ENCODE measurements around the gene CERS6. TPM values are rescaled to one million over a fixed set of nuclear protein-coding genes. Genes with fewer than 3 reads are reported as not detected.
A peak's percentile ranks its signal among the peaks of the same experiment; 100 is the strongest.
"Not testable (repeated sequence)": the region's sequence is repeated elsewhere in the genome, so short reads cannot be mapped to it uniquely, and the experiment has no call there.

Gene CERS6
- total RNA-seq, 1 donor: 23.9 TPM

DNA sequence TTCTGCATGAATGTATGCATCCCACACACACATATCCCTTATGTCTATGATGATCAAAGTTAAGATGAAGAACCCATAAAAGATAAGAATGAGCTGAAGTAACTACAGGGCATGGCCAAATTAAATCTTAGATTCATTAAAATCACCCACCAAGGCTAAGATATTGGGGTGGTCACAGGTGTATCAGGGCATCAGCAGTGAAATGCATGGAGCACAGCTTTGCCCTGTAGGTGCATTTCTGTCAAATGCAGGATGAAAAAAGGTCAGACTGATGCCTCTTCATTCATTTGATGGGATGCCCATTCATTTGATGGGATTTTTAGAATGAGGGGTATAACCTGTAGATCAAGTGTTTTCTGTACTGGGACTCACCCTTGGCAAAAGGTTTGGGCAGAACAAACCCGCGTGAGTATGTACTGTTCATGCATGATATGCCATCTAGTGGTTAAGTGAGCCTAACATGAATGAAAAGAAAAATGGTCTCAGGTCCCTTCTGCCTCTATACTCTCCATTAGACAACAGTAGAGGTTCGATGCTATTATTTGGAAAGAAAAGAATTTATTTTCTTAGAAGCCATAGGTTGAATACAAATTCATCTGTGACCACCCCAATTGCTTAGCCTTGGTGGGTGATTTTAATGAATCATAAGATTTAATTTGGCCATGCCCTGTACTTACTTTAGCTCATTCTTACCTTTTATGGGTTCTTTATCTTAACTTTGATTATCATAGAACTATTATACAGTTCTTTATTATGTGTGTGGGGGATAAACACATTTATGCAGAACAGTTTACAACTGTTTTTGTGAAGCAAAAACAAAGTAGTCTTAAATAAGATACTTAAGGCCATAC, 303.1 kb downstream of the CERS6 start:
- Histone ChIP-seq H3K4me3 (ENCODE audit: insufficient read depth, low read length) (no peak overlapping the region), H2AFZ (ENCODE audit: low read length) (no peak overlapping the region), H3K27ac (ENCODE audit: low read depth, low read length) (no peak overlapping the region), H3K36me3 (ENCODE audit: insufficient read depth, low read length) (no peaks in the 10 kb centered on the region), H4K20me1 (ENCODE audit: insufficient read depth, low read length) (no peaks in the 10 kb centered on the region), H3K4me1 (ENCODE audit: insufficient read depth, low read length) (no peaks in the 10 kb centered on the region), H3K4me2 (ENCODE audit: insufficient read depth, low read length) (no peak overlapping the region), H3K9me3 (ENCODE audit: low read depth, low read length) (no peaks in the 10 kb centered on the region), H3K27me3 (ENCODE audit: insufficient read depth, low read length) (no peaks in the 10 kb centered on the region), H3K79me2 (ENCODE audit: insufficient read depth, low read length) (no peaks in the 10 kb centered on the region)
- DNase-seq (ENCODE audit: insufficient read length, low spot score, missing footprints): no peak
- TF ChIP-seq, protein P1, sequence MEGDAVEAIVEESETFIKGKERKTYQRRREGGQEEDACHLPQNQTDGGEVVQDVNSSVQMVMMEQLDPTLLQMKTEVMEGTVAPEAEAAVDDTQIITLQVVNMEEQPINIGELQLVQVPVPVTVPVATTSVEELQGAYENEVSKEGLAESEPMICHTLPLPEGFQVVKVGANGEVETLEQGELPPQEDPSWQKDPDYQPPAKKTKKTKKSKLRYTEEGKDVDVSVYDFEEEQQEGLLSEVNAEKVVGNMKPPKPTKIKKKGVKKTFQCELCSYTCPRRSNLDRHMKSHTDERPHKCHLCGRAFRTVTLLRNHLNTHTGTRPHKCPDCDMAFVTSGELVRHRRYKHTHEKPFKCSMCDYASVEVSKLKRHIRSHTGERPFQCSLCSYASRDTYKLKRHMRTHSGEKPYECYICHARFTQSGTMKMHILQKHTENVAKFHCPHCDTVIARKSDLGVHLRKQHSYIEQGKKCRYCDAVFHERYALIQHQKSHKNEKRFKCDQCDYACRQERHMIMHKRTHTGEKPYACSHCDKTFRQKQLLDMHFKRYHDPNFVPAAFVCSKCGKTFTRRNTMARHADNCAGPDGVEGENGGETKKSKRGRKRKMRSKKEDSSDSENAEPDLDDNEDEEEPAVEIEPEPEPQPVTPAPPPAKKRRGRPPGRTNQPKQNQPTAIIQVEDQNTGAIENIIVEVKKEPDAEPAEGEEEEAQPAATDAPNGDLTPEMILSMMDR (IDR thresholded peaks at IDR 0.05; ENCODE audit: extremely low read depth, low read depth, low read length): peak; percentile 68

DNA sequence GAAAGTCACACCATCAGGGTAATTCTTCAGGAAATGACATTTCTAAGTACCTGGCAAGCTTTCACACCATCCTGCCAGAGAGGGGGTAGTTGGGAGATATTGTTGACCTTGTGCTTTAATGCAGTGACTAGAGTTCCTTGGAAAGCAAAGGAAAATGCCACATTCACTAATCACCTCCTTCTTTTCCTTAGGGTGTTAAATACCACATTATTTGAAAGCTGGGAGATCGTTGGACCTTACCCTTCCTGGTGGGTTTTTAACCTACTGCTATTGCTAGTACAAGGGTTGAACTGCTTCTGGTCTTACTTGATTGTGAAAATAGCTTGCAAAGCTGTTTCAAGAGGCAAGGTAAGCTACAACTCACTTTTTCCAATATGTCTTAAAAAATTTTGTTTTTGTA, 309.3 kb downstream of the CERS6 start:
- TF ChIP-seq, protein P1 (IDR thresholded peaks at IDR 0.05; ENCODE audit: extremely low read depth, low read depth, low read length): no peak
- Histone ChIP-seq H3K4me2 (ENCODE audit: insufficient read depth, low read length) (no peak overlapping the region), H3K4me3 (ENCODE audit: insufficient read depth, low read length) (no peak overlapping the region)

DNA sequence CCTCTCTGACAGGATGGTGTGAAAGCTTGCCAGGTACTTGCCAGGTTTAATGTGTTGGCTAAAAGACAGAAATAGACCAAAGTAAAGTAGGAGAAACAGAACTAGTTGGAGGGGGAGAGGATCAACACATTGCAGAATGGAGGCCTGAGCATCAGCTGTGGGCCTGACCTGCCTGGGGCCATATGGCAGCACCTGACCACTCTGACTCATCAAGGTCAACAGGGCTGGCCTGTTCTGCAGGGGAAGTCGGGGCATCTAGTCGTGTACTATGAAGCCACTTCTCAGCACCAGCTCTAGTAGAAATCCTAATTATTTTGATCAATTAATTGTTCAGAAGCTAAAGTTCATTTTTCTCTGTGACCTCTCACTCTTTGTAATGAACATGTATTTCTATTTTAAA, 310.5 kb downstream of the CERS6 start:
- no peaks in the 10 kb centered on the region for H3K9me3 ChIP-seq (ENCODE audit: low read depth, low read length)
- H2AFZ ChIP-seq (ENCODE audit: low read length): no peak overlapping the region
- H3K36me3 ChIP-seq (ENCODE audit: insufficient read depth, low read length): no peaks in the 10 kb centered on the region
- H3K27me3 ChIP-seq (ENCODE audit: insufficient read depth, low read length): no peaks in the 10 kb centered on the region
- no peak overlapping the region for H3K4me3 ChIP-seq (ENCODE audit: insufficient read depth, low read length)
- H3K4me1 ChIP-seq (ENCODE audit: insufficient read depth, low read length): peaks cover 6% of the 10 kb centered on the region
- no peak overlapping the region for H3K4me2 ChIP-seq (ENCODE audit: insufficient read depth, low read length)
- no peak overlapping the region for H3K27ac ChIP-seq (ENCODE audit: low read depth, low read length)
- no peaks in the 10 kb centered on the region for H4K20me1 ChIP-seq (ENCODE audit: insufficient read depth, low read length)
- no peak for DNase-seq (ENCODE audit: insufficient read length, low spot score, missing footprints)
- H3K79me2 ChIP-seq (ENCODE audit: insufficient read depth, low read length): no peaks in the 10 kb centered on the region
- TF ChIP-seq, protein P1 (IDR thresholded peaks at IDR 0.05; ENCODE audit: extremely low read depth, low read depth, low read length): no peak

More for the DNA sequence above, 309.3 kb downstream of the CERS6 start:
- no peak for DNase-seq (ENCODE audit: insufficient read length, low spot score, missing footprints)
- Histone ChIP-seq H3K36me3 (ENCODE audit: insufficient read depth, low read length) (no peaks in the 10 kb centered on the region), H2AFZ (ENCODE audit: low read length) (no peak overlapping the region), H3K27me3 (ENCODE audit: insufficient read depth, low read length) (no peaks in the 10 kb centered on the region), H4K20me1 (ENCODE audit: insufficient read depth, low read length) (no peaks in the 10 kb centered on the region), H3K79me2 (ENCODE audit: insufficient read depth, low read length) (no peaks in the 10 kb centered on the region), H3K4me1 (ENCODE audit: insufficient read depth, low read length) (peaks cover 6% of the 10 kb centered on the region), H3K9me3 (ENCODE audit: low read depth, low read length) (no peaks in the 10 kb centered on the region), H3K27ac (ENCODE audit: low read depth, low read length) (no peak overlapping the region)

DNA sequence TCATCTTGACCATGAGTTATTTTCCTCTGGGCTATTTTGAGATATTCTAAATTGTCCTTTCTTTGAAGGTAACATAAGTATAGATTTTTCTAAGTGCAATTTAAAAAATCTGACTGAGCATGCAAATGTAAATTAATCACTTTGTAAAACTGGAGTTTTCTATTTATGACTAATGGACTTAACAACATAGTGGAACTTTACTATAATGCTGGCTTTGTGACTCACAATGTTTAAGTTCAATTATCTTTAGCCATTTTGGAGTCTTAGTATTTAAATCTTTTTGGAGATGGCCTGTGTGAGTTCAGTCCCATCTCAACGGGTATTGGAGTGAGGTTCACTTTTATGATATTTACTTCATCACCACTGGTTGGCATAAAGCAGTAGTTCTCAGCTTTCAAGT, 311.2 kb downstream of the CERS6 start:
- Histone ChIP-seq H3K27ac (ENCODE audit: low read depth, low read length) (no peak overlapping the region), H3K27me3 (ENCODE audit: insufficient read depth, low read length) (no peaks in the 10 kb centered on the region), H4K20me1 (ENCODE audit: insufficient read depth, low read length) (no peaks in the 10 kb centered on the region), H3K4me3 (ENCODE audit: insufficient read depth, low read length) (no peak overlapping the region), H3K36me3 (ENCODE audit: insufficient read depth, low read length) (no peaks in the 10 kb centered on the region), H3K79me2 (ENCODE audit: insufficient read depth, low read length) (no peaks in the 10 kb centered on the region), H3K4me2 (ENCODE audit: insufficient read depth, low read length) (no peak overlapping the region), H3K9me3 (ENCODE audit: low read depth, low read length) (no peaks in the 10 kb centered on the region), H3K4me1 (ENCODE audit: insufficient read depth, low read length) (peaks cover 6% of the 10 kb centered on the region), H2AFZ (ENCODE audit: low read length) (no peak overlapping the region)
- TF ChIP-seq, protein P1 (IDR thresholded peaks at IDR 0.05; ENCODE audit: extremely low read depth, low read depth, low read length): no peak
- DNase-seq (ENCODE audit: insufficient read length, low spot score, missing footprints): peak; percentile 58

DNA sequence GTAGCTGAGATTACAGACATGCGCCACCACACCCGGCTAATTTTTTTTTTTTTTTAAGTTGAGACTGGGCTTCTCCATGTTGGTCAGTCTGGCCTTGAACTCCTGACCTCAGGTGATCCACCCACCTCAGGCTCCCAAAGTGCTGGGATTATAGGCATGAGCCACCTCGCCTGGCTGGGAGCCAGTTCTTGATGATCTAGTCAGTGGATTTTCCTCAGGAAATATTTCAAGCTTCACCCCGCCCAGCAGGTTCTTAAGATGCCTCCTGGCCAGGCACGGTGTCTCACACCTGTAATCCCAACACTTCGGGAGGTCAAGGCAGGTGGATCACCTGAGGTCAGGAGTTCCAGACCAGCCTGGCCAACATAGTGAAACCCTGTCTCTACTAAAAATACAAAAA, 312.3 kb downstream of the CERS6 start:
- not testable (repeated sequence) for H3K27me3 ChIP-seq (ENCODE audit: insufficient read depth, low read length); H3K27ac ChIP-seq (ENCODE audit: low read depth, low read length); H3K4me3 ChIP-seq (ENCODE audit: insufficient read depth, low read length); H3K4me1 ChIP-seq (ENCODE audit: insufficient read depth, low read length); H3K9me3 ChIP-seq (ENCODE audit: low read depth, low read length); H3K4me2 ChIP-seq (ENCODE audit: insufficient read depth, low read length); DNase-seq (ENCODE audit: insufficient read length, low spot score, missing footprints); H2AFZ ChIP-seq (ENCODE audit: low read length); H3K79me2 ChIP-seq (ENCODE audit: insufficient read depth, low read length); H3K36me3 ChIP-seq (ENCODE audit: insufficient read depth, low read length); H4K20me1 ChIP-seq (ENCODE audit: insufficient read depth, low read length)

Data from osteoblast (primary cell).